OCI-LY3 (cell line): ENCODE measurements around the gene SYDE1.

Experiments
- H2AFZ ChIP-seq: fragments of 200-600, 300-600 bp; shearing (Covaris generic); 2 replicates; pipeline ENCODE4 v1.6.0; 2014; ENCODE audit warnings: antibody characterized with exemption, low read depth, low read length
- H3K27ac ChIP-seq: fragments of 200-600, 300-600 bp; sonication (generic); 2 replicates; pipeline ENCODE4 v1.5.1; 2014; ENCODE audit warnings: mild to moderate bottlenecking, low read length, moderate library complexity, mixed read lengths
- H3K27me3 ChIP-seq: fragments of 200-600, 300-600 bp; sonication (generic); 2 replicates; pipeline ENCODE4 v1.6.1; 2014; ENCODE audit warnings: low read depth, low read length, mixed read lengths
- H3K36me3 ChIP-seq: fragments of 200-600, 300-600 bp; sonication (generic); replicated peaks from 2 replicates; pipeline ENCODE3; 2014; ENCODE audit warnings: low read depth, low read length, mixed read lengths
- H3K4me1 ChIP-seq: fragments of 300-600, 200-600 bp; sonication (generic); 2 replicates; pipeline ENCODE4 v1.6.1; 2014; ENCODE audit warnings: low read length, mixed read lengths
- H3K4me2 ChIP-seq: fragments of 200-600, 300-600 bp; sonication (generic); 2 replicates; pipeline ENCODE4 v1.6.1; 2014; ENCODE audit warnings: low read length, mixed read lengths
- H3K4me3 ChIP-seq: fragments of 300-600, 200-600 bp; sonication (generic); 2 replicates; pipeline ENCODE4 v1.5.1; 2014; ENCODE audit warnings: antibody characterized with exemption, mild to moderate bottlenecking, low read length, moderate library complexity
- H3K79me2 ChIP-seq: fragments of 300-600, 200-600 bp; shearing (Covaris generic); 2 replicates; pipeline ENCODE4 v1.6.1; 2014; ENCODE audit warnings: mild to moderate bottlenecking, low read length, mixed read lengths
- H3K9ac ChIP-seq: fragments of 300-600, 200-600 bp; shearing (Covaris generic); 2 replicates; pipeline ENCODE4 v1.6.0; 2014; ENCODE audit warnings: mild to moderate bottlenecking, low read length, moderate library complexity
- H3K9me3 ChIP-seq: fragments of 200-600, 300-600 bp; shearing (Covaris generic); 2 replicates; pipeline ENCODE4 v1.6.1; 2014; ENCODE audit warnings: low read length, mixed read lengths; ENCODE audit not compliant: insufficient read depth
- H4K20me1 ChIP-seq: fragments of 200-600, 300-600 bp; sonication (generic); 2 replicates; pipeline ENCODE4 v1.6.1; 2016; ENCODE audit warnings: low read length, mixed read lengths; ENCODE audit not compliant: insufficient read depth
- CTCF ChIP-seq: fragments of 200-600, 300-600 bp; sonication (generic); IDR thresholded peaks from 2 replicates; pipeline ENCODE4 v1.5.1; 2014; ENCODE audit warnings: antibody characterized with exemption, low read length, low read depth
- EZH2phosphoT487 ChIP-seq: fragments of 200-600 bp; shearing (Covaris generic); IDR thresholded peaks from 2 replicates; pipeline ENCODE4 v1.6.1; 2018; ENCODE audit warnings: antibody characterized with exemption, mixed run types, low read depth

Gene SYDE1

GRCh38 chr19:15113245-15114152 lies 6.3 kb downstream of the SYDE1 start:
- TF ChIP-seq EZH2phosphoT487 (no peak), CTCF (no peak)
- H4K20me1 ChIP-seq, result no peaks in the 10 kb centered on the region
- no peaks in the 10 kb centered on the region for H3K79me2 ChIP-seq
- no peak overlapping the region for H3K4me3 ChIP-seq
- no peak overlapping the region for H2AFZ ChIP-seq
- no peaks in the 10 kb centered on the region for H3K4me1 ChIP-seq
- H3K9me3 ChIP-seq, result no peaks in the 10 kb centered on the region
- no peak overlapping the region for H3K9ac ChIP-seq
- H3K27ac ChIP-seq, result no peak overlapping the region
- H3K36me3 ChIP-seq, result peaks cover 31% of the 10 kb centered on the region
- H3K27me3 ChIP-seq, result no peaks in the 10 kb centered on the region
- no peak overlapping the region for H3K4me2 ChIP-seq

GRCh38 chr19:15114153-15114540 lies 6.9 kb downstream of the SYDE1 start:
- Histone ChIP-seq H2AFZ (no peak overlapping the region), H3K27me3 (no peaks in the 10 kb centered on the region), H3K4me3 (no peak overlapping the region), H3K9ac (no peak overlapping the region), H3K9me3 (no peaks in the 10 kb centered on the region), H3K27ac (no peak overlapping the region), H4K20me1 (no peaks in the 10 kb centered on the region), H3K4me1 (no peaks in the 10 kb centered on the region), H3K79me2 (no peaks in the 10 kb centered on the region), H3K36me3 (peaks cover 37% of the 10 kb centered on the region), H3K4me2 (no peak overlapping the region)
- TF ChIP-seq EZH2phosphoT487 (no peak), CTCF (no peak)

- Histone ChIP-seq H3K27ac (no peak overlapping the region), H3K4me3 (no peak overlapping the region), H3K79me2 (no peaks in the 10 kb centered on the region), H3K9me3 (no peaks in the 10 kb centered on the region), H2AFZ (no peak overlapping the region), H3K4me1 (no peaks in the 10 kb centered on the region), H3K27me3 (no peaks in the 10 kb centered on the region), H3K4me2 (no peak overlapping the region), H4K20me1 (no peaks in the 10 kb centered on the region), H3K9ac (no peak overlapping the region), H3K36me3 (peaks cover 44% of the 10 kb centered on the region)
- TF ChIP-seq CTCF, result no peak
- TF ChIP-seq EZH2phosphoT487, result no peak
These were observed 7.9 kb downstream of the SYDE1 start for GRCh38 chr19:15115080-15115479.

GRCh38 chr19:15115762-15116615 lies 8.8 kb downstream of the SYDE1 start:
- no peaks in the 10 kb centered on the region for H4K20me1 ChIP-seq
- no peak overlapping the region for H2AFZ ChIP-seq
- H3K4me2 ChIP-seq, result no peak overlapping the region
- no peaks in the 10 kb centered on the region for H3K9me3 ChIP-seq
- H3K36me3 ChIP-seq, result peaks cover 48% of the 10 kb centered on the region
- H3K27me3 ChIP-seq, result no peaks in the 10 kb centered on the region
- no peak overlapping the region for H3K4me3 ChIP-seq
- H3K79me2 ChIP-seq, result no peaks in the 10 kb centered on the region
- no peak overlapping the region for H3K9ac ChIP-seq
- TF ChIP-seq EZH2phosphoT487 (no peak), CTCF (no peak)
- H3K4me1 ChIP-seq, result no peaks in the 10 kb centered on the region
- no peak overlapping the region for H3K27ac ChIP-seq
